Fibroblast of skin of back (primary cell): ENCODE results near the gene CNTN4.
A peak's percentile ranks its signal among the peaks of the same experiment; 100 is the strongest.
"Not testable (repeated sequence)": the region's sequence is repeated elsewhere in the genome, so short reads cannot be mapped to it uniquely, and the experiment has no call there.

Experiments used
- DNase-seq: peaks from one replicate; pipeline ENCODE4 v3.0.0-alpha.2; 2013

The CNTN4 gene

DNA sequence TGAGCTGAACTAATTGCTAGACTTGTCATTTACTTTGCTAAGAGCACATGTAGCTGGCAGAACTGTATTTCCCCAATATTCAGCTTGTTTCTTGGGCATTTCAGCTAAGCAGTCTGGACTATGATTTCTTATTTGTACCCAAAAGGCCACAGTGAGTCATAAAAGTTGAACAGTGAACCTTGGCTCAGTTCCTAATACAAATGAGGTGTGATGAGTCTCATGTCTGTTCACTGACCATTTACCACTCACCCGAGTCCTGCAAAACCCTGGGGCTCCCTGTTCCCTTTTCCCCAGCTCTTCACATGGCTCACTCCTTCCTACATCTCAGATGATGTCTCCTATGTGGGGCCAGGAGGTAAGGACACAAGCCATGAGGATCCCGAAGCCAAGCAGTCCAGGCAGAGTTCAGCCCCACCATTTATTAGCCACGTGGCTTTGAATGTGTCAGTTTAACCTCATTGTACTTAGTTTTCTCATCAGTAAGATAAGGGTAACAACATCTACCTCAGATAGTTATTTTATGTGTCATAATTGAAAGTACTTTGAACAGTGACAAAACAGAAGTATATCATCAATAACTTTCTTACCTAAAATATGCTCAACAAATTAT, 772.2 kb downstream of the CNTN4 start:
- DNase-seq: no peak

- no peak for DNase-seq
Observed at GRCh38 chr3:2872884-2873283, 774.2 kb downstream of the CNTN4 start.

GRCh38 chr3:2873986-2874385, 775.3 kb downstream of the CNTN4 start:
- no peak for DNase-seq

DNA sequence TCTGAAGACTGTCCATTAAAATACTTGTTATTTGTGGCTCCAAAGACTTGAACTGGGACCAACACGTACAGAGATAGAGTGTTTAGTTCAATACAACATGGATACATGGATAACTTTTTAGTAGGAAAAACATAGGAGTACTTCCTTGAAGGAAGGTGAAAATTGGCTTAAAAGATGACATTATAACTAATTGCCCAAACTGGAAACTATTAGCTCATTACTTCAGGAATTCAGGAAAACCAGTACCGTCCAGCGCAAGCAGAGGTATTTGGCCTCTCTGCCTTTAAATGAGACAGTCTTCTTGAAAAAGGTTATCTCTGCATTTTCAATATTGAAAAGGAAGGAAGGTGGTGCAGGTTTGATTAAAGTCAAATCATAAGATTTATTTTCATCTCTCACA, 777.0 kb downstream of the CNTN4 start:
- DNase-seq: no peak

DNA sequence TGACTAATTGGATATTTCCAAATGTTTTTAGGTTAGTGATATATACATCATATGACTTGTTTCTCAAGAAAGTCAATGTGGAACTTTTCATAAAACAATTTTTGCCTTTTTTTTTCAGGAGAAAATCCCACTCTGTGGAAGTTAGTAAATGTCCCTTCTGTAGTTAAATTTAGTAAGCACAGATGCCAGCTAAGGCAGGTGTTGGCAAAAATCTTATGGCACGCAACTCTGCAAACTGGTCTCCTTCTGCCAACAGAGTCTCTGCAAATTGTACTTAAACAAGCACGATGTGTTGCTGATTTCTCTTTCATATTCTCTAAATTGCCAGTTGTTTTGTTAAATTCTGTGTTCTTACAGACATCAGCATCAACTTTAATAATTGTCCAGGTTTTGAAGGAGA, 777.7 kb downstream of the CNTN4 start:
- no peak for DNase-seq

DNA sequence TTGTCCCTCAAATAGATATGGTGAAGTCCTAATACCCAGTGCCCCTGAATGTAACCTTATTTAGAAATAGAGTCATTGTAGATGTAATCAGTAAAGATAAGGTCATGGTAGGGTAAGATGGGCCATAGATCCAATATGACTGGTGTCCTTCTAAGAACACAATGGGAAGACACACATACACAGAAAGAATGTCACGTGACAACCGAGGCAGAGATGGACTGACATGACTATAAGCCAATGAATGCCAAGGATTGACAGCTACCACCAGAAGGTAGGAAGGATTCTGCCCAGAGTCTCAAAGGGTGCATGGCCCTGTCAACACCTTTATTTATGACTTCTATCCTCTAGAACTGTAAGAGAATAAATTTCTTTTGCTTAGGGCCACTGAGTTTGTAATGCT, 780.4 kb downstream of the CNTN4 start:
- DNase-seq: no peak

GRCh38 chr3:2879587-2879986, 780.9 kb downstream of the CNTN4 start:
- no peak for DNase-seq

DNA sequence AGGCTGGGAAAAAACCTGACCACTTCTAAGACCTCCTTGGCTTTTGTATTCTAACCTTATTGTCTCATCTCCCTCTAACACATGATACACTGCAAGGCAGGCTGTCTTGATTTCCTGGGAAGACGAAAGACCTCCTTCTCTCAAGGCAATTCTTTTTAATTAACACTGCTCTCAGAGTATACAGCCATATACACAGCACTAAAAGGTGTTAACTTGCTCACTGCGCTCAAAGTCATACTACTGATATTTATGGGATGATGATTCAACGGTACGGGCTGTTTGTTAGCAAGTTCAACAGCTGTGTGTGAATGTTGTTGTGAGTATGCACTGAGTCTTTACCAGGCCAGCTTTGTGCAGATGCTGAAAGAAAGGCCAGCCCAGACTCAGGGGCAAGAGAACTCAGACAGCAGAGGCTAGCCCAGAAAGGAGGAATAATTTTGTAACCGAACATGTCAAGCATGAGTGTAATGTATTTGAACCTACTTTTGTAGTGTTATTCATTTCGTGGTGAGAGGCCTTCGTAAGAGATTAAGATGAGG, 781.6 kb downstream of the CNTN4 start:
- DNase-seq: no peak

GRCh38 chr3:2883283-2883682, 784.6 kb downstream of the CNTN4 start:
- DNase-seq: no peak

DNA sequence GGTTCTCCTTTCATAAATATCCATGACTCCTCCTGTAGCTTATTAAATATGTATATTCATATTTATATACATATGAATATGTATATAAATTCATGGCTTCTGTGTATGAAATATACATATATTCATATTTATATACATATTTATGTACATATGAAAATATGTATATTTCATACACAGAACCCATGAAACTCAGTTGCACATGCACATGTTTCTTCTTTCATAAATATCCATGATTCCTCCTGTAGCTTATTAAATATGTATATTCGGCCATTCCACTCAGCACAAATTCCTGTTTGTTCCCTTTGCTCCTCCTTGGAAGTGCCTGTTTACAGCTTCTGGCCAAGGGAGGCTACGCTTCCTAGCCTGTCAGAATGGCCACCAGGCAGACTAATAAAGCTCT, 789.9 kb downstream of the CNTN4 start:
- no peak for DNase-seq

GRCh38 chr3:2889736-2890135, 791.1 kb downstream of the CNTN4 start:
- DNase-seq: no peak

DNA sequence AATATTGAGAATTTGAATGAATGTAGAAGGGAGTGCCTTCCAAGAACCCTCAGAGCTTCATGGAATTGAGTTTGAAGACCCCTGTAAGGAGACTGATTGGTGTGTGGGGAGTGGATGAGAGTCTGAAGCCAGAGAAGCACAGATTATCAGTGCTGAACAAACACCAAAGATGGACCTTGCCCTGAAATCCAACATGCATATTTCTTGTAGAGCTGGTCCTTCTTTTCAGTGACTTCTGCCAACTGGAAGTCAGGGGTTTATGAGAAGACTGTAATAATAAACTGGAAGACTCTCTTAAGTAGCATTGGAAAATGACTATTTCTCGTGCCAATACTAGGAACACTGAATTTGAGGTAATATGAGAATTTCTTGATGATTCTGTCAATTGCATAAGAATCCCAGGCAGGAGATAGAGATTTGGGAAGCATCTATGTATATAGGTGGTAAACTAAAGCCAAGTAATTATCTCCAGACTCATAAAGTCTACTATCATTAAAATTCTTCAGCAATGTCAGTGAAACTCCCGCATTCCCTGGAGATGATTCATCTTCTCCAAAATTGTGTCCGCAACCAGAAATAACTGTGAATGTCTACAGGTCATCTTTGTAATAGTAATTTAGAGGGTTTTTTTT, 797.8 kb downstream of the CNTN4 start:
- no peak for DNase-seq

GRCh38 chr3:2897821-2898220, 799.2 kb downstream of the CNTN4 start:
- no peak for DNase-seq

DNA sequence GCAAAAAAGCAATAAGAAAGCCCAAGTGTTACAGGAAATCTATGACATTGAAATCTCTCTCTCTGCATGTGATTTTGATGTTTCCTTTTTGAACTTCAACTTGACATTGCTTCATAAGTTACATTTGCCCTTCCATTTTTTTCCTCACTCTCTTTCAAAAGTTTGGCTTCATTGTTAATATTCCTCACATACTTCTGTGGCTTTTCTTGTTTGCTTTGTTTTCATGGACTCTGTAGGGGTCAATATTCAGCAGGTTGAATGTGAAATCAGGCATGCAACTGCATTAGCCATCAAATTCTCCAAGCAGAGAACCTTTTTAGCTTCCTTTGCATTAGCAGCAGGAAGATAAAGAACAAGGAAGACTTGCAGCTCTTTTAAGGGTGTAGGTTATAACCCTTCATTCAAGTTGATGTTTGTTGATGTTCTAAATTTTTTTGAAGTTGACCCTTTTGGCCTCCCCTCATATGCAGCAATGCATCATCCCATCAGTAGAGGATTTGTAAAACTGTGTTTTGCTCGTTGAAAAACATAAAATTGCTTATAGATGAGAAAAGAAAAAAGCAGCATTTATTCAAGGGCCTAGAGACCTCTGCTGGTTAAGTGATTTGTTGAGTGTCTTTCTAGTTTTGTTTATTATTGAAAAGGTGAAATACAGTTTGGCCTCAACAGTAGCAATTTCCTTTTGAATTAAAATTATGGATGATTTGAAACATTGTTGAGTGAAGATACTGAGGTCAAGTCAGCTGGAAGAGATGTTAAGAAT, 800.1 kb downstream of the CNTN4 start:
- DNase-seq: peak; percentile 0

- no peak for DNase-seq
Observed at GRCh38 chr3:2904054-2904453, 805.4 kb downstream of the CNTN4 start.

- no peak for DNase-seq
Observed at GRCh38 chr3:2908693-2909351, 810.2 kb downstream of the CNTN4 start.

GRCh38 chr3:2910997-2911396, 812.3 kb downstream of the CNTN4 start:
- DNase-seq: no peak

DNA sequence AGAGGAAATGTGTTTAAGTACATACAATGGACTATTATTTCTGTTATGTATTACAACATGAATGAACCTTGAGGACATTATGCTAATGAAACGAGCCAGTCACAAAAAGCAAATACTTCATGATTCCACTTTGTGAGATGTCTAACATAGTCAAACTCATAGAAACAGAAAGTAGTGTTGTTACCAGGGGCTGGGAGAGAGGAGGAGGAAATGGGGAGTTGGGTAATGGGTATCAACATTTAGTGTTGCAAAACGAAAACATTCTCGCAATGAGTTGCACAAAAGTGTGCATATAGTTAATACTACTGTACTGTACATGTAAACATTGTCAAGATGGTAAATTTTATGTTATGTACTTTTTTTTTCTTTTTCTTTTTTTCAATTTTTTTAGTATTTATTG, 817.2 kb downstream of the CNTN4 start:
- no peak for DNase-seq

DNA sequence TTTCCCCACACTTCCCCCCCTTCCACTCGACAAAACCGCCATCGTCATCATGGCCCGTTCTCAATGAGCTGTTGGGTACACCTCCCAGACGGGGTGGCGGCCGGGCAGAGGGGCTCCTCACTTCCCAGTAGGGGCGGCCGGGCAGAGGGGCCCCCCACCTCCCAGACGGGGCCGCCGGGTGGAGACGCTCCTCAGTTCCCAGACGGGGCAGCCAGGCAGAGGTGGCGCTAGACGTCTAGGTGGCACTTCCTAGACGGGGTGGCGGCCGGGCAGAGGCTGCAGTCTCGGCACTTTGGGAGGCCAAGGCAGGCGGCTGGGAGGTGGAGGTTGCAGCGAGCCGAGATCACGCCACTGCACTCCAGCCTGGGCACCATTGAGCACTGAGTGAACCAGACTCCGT, 818.0 kb downstream of the CNTN4 start:
- not testable (repeated sequence) for DNase-seq

GRCh38 chr3:2920103-2920502, 821.4 kb downstream of the CNTN4 start:
- DNase-seq: no peak

GRCh38 chr3:2921452-2921851, 822.8 kb downstream of the CNTN4 start:
- DNase-seq: no peak

DNA sequence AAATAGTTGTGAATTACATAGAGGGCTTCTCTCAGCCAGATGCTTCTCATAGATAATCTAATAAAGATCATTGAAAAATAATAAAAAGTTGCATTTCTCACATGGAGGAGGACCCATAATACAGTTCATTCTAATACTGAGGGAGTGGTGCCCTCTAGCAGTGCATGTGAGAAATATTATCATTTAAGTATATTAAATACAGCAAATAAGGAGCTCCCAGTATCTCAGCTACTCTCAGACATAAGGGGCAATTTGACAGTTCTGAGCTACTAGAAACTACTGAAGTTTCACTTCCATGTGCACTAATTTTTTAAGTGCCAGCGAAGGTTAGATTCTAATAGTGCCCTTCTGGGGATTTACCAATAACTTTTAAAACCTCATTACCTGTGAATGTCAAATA, 823.2 kb downstream of the CNTN4 start:
- DNase-seq: peak; percentile 20

DNA sequence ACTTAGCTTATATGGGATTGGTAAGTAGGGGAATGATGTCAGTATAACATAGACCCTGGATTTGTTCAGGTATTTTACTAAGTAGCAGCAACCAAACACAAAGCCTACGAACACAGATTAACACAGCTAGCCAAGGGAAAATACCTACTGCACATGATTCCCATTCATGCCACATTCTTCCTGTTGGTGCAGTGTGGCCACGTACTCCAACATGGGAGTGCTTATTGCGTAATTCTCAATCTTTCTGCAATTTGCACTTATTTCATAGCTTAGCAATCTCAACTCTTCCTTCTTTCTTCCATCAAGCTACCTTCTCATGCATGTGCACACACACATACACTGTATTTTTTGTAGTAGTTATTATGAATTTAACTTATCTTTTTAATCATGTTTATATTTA, 824.7 kb downstream of the CNTN4 start:
- DNase-seq: no peak
